Activated gamma-delta T cell treated with Interleukin-2 at 50 U/mL for 16 hours (primary cell): Measurements from ENCODE around the gene KIAA0040.
A peak's percentile ranks its signal among the peaks of the same experiment; 100 is the strongest.

Experiments used
- DNase-seq: peaks from one replicate; pipeline ENCODE4 v3.0.0-alpha.2; 2020

Gene KIAA0040

GRCh38 chr1:175192630-175193526, at the start of gene KIAA0040:
Gene KIAA0040 (minus strand): TSS chr1:175192776. CDS start chr1:175161013, 31,763 bp downstream.
- peak; percentile 40 for DNase-seq

GRCh38 chr1:175237389-175237788, 44.8 kb upstream of the KIAA0040 start:
- DNase-seq = no peak

GRCh38 chr1:175234639-175235038, 42.1 kb upstream of the KIAA0040 start:
- DNase-seq = no peak

- DNase-seq = no peak
Observed at GRCh38 chr1:175232335-175232734, 39.8 kb upstream of the KIAA0040 start.

- DNase-seq = no peak
Observed at GRCh38 chr1:175225805-175226129, 33.2 kb upstream of the KIAA0040 start.

- no peak for DNase-seq
Observed at GRCh38 chr1:175222296-175222938, 29.8 kb upstream of the KIAA0040 start.

GRCh38 chr1:175221557-175222175, 29.1 kb upstream of the KIAA0040 start:
- DNase-seq = no peak

GRCh38 chr1:175220853-175221556, 28.4 kb upstream of the KIAA0040 start:
- DNase-seq = no peak

- DNase-seq = no peak
Observed at GRCh38 chr1:175219774-175220173, 27.2 kb upstream of the KIAA0040 start.

- no peak for DNase-seq
Observed at GRCh38 chr1:175218786-175219434, 26.3 kb upstream of the KIAA0040 start.

- DNase-seq = no peak
Observed at GRCh38 chr1:175217721-175218531, 25.4 kb upstream of the KIAA0040 start.

GRCh38 chr1:175216444-175216843, 23.9 kb upstream of the KIAA0040 start:
- no peak for DNase-seq

- DNase-seq = no peak
Observed at GRCh38 chr1:175211656-175212055, 19.1 kb upstream of the KIAA0040 start.

- no peak for DNase-seq
Observed at GRCh38 chr1:175210744-175211143, 18.2 kb upstream of the KIAA0040 start.

- DNase-seq = no peak
Observed at GRCh38 chr1:175209493-175209921, 16.9 kb upstream of the KIAA0040 start.

GRCh38 chr1:175208773-175209492, 16.4 kb upstream of the KIAA0040 start:
- peak; percentile 54 for DNase-seq

GRCh38 chr1:175207971-175208370, 15.4 kb upstream of the KIAA0040 start:
- no peak for DNase-seq

GRCh38 chr1:175206687-175207086, 14.1 kb upstream of the KIAA0040 start:
- no peak for DNase-seq

- no peak for DNase-seq
Observed at GRCh38 chr1:175204330-175204729, 11.8 kb upstream of the KIAA0040 start.

- DNase-seq = no peak
Observed at GRCh38 chr1:175203570-175204068, 11.0 kb upstream of the KIAA0040 start.
